HG02571 (cell line): ENCODE data around the gene DDX39B.
"Not testable (repeated sequence)": the region's sequence is repeated elsewhere in the genome, so short reads cannot be mapped to it uniquely, and the experiment has no call there.

Source experiments
- ATAC-seq: cut with Tn5 transposase; IDR thresholded peaks from one replicate; pipeline ENCODE4 v1.9.1; 2021; ENCODE audit warnings: mild to moderate bottlenecking, moderate library complexity; ENCODE audit not compliant: unreplicated experiment

Gene DDX39B

DNA sequence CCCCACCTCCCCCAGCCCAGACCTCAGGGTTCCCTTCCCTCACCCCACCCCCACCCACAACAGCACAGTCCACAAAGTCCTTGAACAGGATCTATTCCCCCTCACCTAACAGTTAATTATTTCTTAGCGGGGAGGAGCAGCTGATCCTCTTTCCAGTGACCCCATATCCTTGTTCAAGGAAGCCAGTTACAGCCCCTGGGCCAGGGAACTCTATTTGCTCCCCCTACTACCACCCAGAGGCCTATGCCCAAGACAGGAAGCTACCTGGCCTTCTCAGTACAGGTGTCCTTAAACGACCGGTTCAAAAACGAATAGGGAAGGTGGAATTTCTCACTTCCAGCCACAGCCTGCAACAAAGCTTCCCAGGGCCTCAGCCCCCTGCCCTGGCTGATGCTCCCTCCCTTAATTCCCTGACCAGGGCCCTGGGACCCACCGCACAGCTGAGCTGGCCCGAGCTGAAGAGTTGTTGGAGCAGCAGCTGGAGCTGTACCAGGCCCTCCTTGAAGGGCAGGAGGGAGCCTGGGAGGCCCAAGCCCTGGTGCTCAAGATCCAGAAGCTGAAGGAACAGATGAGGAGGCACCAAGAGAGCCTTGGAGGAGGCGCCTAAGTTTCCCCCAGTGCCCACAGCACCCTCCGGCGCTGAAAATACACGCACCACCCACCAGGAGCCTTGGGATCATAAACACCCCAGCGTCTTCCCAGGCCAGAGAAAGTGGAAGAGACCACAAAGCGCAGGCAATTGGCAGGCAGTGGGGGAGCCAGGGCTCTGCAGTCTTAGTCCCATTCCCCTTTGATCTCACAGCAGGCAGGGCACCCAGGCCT is 12.3 kb downstream of the DDX39B start:
- ATAC-seq: no peak

DNA sequence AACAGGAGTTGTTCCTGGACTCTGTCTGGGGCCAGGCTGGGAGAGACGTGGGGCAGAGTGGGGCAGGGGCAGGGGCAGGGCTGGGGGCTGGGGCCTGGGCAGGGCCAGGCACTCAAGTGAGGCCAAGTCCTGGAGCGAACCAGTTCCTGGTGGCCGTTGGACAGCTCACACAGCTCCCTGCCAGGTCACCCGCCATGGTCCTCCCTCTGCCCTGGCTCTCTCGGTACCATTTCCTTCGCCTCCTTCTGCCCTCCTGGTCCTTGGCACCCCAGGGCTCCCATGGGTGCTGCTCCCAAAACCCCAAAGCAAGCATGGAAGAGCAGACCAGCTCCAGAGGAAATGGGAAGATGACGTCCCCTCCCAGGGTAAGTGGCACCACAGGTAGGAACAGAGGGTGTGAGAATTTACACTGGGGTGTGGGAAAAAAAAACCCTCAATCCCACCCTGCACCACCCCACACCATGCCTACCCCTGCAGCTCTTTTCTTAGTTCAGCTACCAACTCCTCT is 12.9 kb downstream of the DDX39B start, which contains the start of gene MCCD1:
MCCD1 (plus strand) TSS at position 142 of the 508 bp plus-strand sequence; CDS start at position 195, 53 bp downstream.
- no peak for ATAC-seq

DNA sequence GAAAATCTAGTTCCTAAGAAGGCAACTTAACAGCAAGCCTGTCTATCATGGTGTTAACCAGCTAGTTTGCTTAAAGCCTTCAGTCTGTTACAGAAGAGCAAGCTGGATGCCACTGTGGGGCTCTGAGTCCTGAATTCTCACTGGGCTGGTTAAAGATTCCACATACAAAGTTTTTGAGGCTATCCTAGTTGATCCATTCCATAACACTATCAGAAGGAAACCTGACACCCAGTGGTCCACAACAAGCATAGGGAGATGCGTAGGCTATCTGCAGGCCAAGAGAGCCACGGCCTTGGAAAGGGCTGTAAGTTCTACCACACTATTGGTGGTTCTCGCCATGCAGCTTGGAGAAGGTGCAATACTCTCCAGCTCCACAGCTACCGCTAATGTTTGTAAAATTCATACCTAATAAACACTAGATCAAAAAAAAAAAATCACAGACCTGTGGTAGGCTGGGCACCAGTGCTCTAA is 13.5 kb downstream of the DDX39B start:
- no peak for ATAC-seq

DNA sequence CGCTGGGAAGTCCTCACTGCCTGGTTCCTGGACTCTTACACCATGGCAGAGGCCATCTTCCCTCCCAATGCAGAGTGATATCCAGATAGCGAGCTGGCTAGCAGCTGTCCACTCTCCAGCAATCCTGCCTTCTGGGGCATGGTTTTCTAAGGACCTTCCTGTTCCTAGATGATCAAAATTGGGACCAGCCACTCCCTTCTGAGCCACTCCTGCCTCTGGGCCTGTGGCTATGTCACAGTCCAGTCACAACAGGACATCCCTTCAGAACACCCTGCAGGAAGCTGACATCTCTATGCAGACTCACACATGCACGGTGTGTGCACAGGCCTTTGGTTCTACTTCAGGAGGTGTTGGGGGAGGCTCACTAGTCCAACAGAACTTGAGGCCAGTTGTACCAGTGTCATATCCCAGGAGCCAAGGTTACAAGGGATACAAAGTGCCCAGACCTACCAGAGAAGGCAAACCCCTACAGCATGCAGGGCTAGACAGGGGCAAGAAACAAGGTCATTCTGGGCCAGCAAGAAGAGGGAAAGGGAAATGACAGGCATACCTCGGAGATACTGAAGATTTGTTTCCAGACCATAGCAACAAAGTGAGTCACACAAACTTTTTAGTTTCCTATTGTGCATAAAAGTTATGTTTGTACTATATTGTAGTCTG is 15.7 kb downstream of the DDX39B start:
- ATAC-seq: no peak

DNA sequence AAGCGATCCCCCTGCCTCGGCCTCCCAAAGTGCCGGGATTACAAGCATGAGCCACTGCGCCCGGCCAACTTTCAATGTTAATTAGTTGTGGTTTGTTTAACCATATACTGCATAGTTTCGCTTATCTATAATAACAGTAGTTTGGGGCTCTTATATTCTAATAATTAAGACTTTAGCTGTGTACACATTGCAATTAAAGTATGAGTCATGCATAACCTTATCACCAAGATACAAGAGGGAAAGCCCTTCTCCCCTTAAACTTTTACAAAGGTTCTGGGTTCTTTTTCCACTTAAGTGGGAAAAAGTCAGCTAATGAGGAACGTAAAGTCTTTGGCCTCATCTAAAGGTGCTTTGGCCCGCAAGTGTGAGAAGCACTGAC is 16.3 kb downstream of the DDX39B start:
- ATAC-seq: no peak

DNA sequence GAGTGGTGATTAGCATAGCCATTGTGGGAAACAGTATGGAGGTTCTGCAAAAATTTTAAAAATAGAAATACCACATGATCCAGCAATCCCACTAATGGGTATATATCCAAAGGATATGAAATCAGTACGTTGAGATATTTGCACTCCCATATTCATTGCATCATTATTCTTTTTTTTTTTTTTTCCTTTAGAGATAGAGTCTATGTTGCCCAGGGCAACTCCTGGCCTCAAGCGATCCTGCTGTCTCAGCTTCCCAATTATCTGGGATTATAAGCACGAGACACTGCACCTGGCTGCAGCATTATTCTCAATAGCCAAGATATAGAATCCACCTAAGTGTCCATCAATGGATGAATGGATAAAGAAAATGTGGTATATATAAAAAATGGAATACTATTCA is 20.0 kb downstream of the DDX39B start:
- ATAC-seq: no peak

DNA sequence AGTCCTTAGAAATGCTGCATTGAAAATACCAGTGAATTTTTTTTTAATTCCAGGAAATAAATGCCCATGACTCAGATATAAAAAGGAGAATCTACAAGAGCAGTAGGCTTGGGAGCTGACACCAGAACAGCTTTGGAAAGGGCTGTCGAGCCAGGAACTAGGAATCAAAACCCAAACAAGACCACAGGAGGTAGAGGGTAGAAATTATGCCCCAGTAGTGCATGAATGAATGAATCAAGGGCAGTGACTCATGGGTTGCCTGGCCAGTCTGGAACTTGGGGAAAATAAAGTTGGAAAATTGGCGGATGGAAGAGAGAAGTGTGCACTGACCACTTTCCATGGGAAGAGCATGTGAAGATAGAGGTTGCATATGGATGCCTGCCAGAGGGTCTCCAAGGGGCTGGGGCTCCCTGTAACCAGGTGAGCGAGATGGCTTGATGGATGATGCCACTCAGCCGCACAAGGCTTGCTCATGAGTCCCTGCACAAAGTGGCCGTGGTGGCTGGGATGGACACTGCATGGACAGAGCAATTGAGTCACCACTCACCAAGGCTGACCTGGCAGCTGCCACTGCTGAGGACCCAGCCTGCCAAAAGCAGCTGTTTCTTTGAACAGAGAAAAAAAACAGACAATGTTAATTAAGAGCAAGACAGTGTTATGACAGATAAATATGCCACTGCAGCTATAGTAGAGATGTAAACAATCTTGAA is 28.2 kb downstream of the DDX39B start:
- no peak for ATAC-seq

- no peak for ATAC-seq
These were observed 31.8 kb downstream of the DDX39B start for GRCh38 chr6:31510007-31510406.

DNA sequence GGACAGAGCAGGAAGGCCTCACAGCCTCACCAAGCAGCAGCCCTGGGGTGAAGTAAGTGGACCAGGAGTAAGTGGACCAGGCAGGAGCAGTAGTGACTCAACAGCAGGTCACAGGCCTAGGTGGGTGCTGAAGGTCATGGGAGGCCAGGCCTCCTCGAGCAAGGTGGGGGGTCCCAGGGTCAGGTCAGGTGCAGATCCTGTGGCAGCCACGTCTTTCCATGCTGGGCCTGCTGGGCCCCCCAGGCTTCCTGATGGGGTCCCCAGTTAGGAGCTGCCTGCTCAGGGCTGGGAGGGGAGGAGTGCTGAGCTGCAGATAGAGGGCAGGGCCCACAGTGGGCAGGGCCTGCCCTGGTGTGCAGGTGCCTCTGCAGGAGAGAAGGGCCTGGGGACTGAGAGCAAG is 32.8 kb downstream of the DDX39B start:
- not testable (repeated sequence) for ATAC-seq

DNA sequence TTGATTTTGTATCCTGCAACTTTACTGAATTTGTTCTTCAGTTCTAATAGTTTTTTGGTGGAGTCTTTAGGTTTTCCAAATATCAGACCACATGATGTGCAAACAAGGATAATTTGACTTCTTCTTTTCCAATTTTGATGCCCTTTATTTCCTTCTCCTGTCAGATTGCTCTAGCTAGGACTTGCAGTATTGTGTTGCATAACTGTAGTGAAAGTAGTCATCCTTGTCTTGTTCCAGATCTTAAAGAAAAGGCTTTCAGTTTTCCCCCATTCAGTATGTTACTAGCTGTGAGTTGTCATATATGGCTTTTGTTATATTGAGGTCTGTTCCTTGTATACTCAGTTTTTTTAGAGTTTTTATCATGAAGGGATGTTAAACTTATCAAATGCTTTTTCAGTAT is 39.2 kb downstream of the DDX39B start:
- no peak for ATAC-seq

GRCh38 chr6:31499648-31500047 is 42.2 kb downstream of the DDX39B start:
- not testable (repeated sequence) for ATAC-seq

DNA sequence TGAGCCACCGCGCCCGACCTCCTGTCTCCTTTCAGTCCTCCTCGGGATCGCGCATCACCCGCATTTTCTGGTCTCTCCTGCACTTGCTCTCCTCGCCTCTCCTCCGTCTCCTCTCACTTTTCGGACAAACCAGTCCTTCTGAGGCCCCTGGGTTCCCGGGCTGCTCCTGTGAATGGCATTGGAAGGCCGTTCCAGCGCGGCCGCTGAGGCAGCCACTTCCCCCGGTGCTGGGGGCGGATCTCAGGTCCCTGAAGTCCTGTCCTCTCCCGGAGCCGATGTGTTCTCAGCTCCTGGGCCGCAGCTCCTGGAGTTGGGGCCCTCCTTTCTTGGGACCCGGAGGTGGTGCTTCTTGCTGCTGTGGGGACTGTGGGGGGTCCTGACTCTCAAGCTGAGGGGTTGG is 43.1 kb downstream of the DDX39B start:
- no peak for ATAC-seq

DNA sequence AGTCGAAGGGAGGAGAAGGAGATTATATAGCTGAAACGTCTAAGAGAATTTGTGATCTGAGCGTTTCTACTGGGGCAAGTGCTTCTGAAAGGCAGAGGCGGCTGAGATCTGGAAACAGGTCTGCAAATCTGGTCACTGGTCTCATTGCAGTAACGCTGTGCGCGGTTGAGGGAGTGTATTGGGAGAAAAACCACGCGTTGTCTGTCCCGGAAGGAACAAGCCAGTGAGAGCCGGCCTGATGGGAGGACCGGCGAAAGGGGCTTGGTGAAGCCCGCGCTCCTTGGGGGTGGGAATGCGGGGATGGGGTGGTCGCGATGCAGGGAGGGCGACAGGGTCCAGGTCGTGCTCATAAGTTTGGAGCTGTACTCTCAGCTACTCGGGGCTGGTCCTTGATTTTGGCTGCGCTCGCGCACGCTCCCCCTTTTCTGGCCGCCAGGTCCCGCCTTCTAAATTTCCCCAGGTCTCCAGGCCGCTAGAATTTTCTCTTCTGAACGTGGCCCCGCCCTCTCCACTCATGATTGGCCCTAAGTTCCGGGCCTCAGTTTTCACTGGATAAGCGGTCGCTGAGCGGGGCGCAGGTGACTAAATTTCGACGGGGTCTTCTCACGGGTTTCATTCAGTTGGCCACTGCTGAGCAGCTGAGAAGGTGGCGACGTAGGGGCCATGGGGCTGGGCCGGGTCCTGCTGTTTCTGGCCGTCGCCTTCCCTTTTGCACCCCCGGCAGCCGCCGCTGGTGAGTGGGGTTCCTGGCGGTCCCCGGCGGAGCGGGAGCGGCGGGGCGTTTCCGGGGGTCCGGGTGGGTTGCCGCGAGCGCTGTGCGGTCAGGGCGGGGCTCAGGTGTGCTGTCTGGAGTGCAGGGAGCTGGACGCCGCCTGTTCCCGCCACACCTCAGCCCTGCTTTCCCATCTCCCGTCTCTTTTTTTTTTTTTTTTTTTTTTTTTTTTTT is 44.0 kb downstream of the DDX39B start, which contains the start of gene MICB:
MICB (plus strand) TSS at position 615 of the 946 bp plus-strand sequence; CDS start at position 664, 49 bp downstream.
- ATAC-seq: peak; percentile 57

GRCh38 chr6:31496826-31497225 is 45.0 kb downstream of the DDX39B start:
- ATAC-seq: not testable (repeated sequence)

DNA sequence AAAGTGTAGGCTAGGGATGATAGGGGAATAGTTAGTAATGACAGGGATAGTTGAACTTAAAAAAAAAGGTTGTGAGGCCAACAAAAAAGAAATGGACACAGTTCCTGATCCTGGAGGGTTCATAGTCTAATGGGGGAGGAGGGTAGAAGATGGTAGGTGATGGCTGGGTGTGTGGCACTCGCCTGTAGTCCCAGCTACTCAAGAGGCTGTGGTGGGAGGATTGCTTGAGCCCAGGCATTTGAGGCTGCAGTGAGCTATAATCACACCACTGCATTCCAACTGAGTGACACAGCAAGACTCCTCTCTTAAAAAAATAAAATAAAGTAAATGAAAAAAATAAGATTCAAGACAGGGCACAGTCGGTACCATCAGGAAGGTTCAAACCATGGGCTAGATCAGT is 46.2 kb downstream of the DDX39B start:
- no peak for ATAC-seq

- peak; percentile 39 for ATAC-seq
These were observed 47.7 kb downstream of the DDX39B start for GRCh38 chr6:31493875-31494694.

DNA sequence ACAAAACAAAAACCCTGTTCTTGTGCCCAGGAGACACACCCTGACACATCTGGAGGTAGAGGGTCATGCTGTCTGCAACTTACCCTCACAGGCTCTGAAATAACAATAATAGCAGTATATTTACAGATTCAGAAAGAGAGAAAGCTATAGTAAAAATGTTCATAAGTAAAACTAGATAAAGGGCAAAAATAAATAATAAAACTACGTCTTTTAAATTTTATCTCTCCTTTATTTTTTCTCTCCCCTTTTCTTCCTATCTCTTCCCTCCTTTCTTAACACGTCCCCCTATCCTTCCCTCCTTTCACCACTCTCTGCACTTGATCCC is 48.3 kb downstream of the DDX39B start:
- not testable (repeated sequence) for ATAC-seq

GRCh38 chr6:31490115-31490873 is 51.5 kb downstream of the DDX39B start:
- no peak for ATAC-seq

DNA sequence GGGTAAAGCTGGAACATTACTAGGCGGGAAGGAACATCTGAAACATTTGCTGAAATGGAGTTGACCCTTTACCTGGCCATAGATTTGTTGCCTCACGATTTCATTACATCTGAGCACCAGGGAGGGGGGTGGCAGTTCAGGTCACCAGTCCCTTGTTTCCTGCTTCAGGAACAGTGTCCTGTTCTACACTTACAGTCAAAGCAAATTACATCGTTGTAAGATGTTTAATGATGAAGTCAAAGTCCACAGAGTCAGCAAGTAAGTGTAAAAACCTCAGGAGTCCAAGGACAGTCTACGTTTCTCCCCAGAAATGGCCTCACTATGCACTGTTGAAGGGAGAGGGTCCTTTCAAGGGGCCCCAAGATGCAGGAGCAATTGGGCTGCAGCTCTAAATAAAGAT is 52.7 kb downstream of the DDX39B start:
- no peak for ATAC-seq
